Measurements from ENCODE around the gene DCLK3.

GRCh38 chr3:36762918-36763849 lies 1.2 kb downstream of the DCLK3 start:
- no peak for TF ChIP-seq RARB (CRISPR knock-in tag; IDR thresholded peaks at IDR 0.05)
- no peak for TF ChIP-seq CSDC2 (CRISPR knock-in tag; IDR thresholded peaks at IDR 0.05)
- TF ChIP-seq, protein P1, sequence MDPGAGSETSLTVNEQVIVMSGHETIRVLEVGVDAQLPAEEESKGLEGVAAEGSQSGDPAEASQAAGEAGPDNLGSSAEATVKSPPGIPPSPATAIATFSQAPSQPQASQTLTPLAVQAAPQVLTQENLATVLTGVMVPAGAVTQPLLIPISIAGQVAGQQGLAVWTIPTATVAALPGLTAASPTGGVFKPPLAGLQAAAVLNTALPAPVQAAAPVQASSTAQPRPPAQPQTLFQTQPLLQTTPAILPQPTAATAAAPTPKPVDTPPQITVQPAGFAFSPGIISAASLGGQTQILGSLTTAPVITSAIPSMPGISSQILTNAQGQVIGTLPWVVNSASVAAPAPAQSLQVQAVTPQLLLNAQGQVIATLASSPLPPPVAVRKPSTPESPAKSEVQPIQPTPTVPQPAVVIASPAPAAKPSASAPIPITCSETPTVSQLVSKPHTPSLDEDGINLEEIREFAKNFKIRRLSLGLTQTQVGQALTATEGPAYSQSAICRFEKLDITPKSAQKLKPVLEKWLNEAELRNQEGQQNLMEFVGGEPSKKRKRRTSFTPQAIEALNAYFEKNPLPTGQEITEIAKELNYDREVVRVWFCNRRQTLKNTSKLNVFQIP (CRISPR knock-in tag; IDR thresholded peaks at IDR 0.05; ENCODE audit: borderline replicate concordance, low read depth): no peak
- TF ChIP-seq ZNF8 (CRISPR knock-in tag; IDR thresholded peaks at IDR 0.05): no peak
- TF ChIP-seq TCF4 (CRISPR knock-in tag; IDR thresholded peaks at IDR 0.05; ENCODE audit: borderline replicate concordance): no peak
- TF ChIP-seq ARNTL (CRISPR knock-in tag; IDR thresholded peaks at IDR 0.05; ENCODE audit: borderline replicate concordance, low read depth): no peak
- no peak for TF ChIP-seq TOX (CRISPR knock-in tag; IDR thresholded peaks at IDR 0.05; ENCODE audit: borderline replicate concordance)
